Neural cell (in vitro differentiated cells): Measurements from ENCODE around the gene NEURL2. TPM values are rescaled to one million over a fixed set of nuclear protein-coding genes. Genes with fewer than 3 reads are reported as not detected.

Experiments used
- H2AFZ ChIP-seq: fragments of 200-600, 300-800 bp; sonication (generic), shearing (Covaris generic); 2 replicates; pipeline ENCODE4 v1.6.0; 2014; ENCODE audit warnings: low read depth, mild to moderate bottlenecking, antibody characterized with exemption, low read length, moderate library complexity
- H3F3A ChIP-seq: fragments of 200-600 bp; shearing (Covaris generic); 2 replicates; pipeline ENCODE4 v1.6.1; 2016; ENCODE audit warnings: mild to moderate bottlenecking, moderate library complexity, mixed read lengths, antibody characterized with exemption, low read length; ENCODE audit not compliant: insufficient read depth, poor library complexity, severe bottlenecking
- H3K27ac ChIP-seq: fragments of 200-600, 300-800 bp; sonication (generic), shearing (Covaris generic); 2 replicates; pipeline ENCODE4 v1.5.1; 2014; ENCODE audit warnings: mild to moderate bottlenecking, low read length, moderate library complexity
- H3K27me3 ChIP-seq: fragments of 300-800, 200-600 bp; sonication (generic), shearing (Covaris generic); 2 replicates; pipeline ENCODE4 v1.6.0; 2014; ENCODE audit warnings: mild to moderate bottlenecking, low read depth, low read length, moderate library complexity; ENCODE audit not compliant: insufficient read depth
- H3K36me3 ChIP-seq: fragments of 300-800, 200-600 bp; sonication (generic), shearing (Covaris generic); 2 replicates; pipeline ENCODE4 v1.5.1; 2014; ENCODE audit warnings: mild to moderate bottlenecking, antibody characterized with exemption, low read length, moderate library complexity; ENCODE audit not compliant: insufficient read depth
- H3K4me2 ChIP-seq: fragments of 300-800, 200-600 bp; sonication (generic), shearing (Covaris generic); 2 replicates; pipeline ENCODE4 v1.6.0; 2014; ENCODE audit warnings: mild to moderate bottlenecking, low read length
- H3K4me3 ChIP-seq: fragments of 300-800, 200-600 bp; sonication (generic), shearing (Covaris generic); 2 replicates; pipeline ENCODE4 v1.5.1; 2014; ENCODE audit warnings: mild to moderate bottlenecking, low read length, moderate library complexity
- H3K79me2 ChIP-seq: fragments of 200-600 bp; shearing (Covaris generic); replicated peaks from 2 replicates; pipeline ENCODE4 v1.6.0; 2014; ENCODE audit warnings: mild to moderate bottlenecking, low read length, moderate library complexity; ENCODE audit not compliant: insufficient read depth
- H3K9ac ChIP-seq: fragments of 300-800, 200-600 bp; sonication (generic), shearing (Covaris generic); 2 replicates; pipeline ENCODE4 v1.6.1; 2016; ENCODE audit warnings: mild to moderate bottlenecking, low read length, mixed read lengths
- H3K9me2 ChIP-seq: fragments of 200-600 bp; shearing (Covaris generic); 2 replicates; pipeline ENCODE4 v1.6.1; 2016; ENCODE audit warnings: mild to moderate bottlenecking, low read length, mixed read lengths; ENCODE audit not compliant: insufficient read depth
- H3K9me3 ChIP-seq: fragments of 200-600, 300-800 bp; sonication (generic), shearing (Covaris generic); 2 replicates; pipeline ENCODE4 v1.6.1; 2016; ENCODE audit warnings: mild to moderate bottlenecking, mixed run types, low read length, moderate library complexity, mixed read lengths
- H4K20me1 ChIP-seq: fragments of 200-600 bp; shearing (Covaris generic); 2 replicates; pipeline ENCODE4 v1.6.1; 2016; ENCODE audit warnings: mild to moderate bottlenecking, mixed run types; ENCODE audit not compliant: insufficient read depth
- CTCF ChIP-seq: fragments of 450-650 bp; IDR thresholded peaks from 2 replicates; pipeline ENCODE4 v1.5.1; 2014; ENCODE audit warnings: antibody characterized with exemption, mild to moderate bottlenecking, moderate library complexity; ENCODE audit not compliant: poor library complexity, severe bottlenecking
- EP300 ChIP-seq: fragments of 450-650 bp; conservative IDR thresholded peaks from 2 replicates; pipeline ENCODE4 v1.6.1; 2014; ENCODE audit warnings: antibody characterized with exemption, mild to moderate bottlenecking, moderate library complexity; ENCODE audit not compliant: poor library complexity, severe bottlenecking
- EZH2 ChIP-seq: fragments of 200-600, 300-800 bp; shearing (Covaris generic), sonication (generic); IDR thresholded peaks from 2 replicates; pipeline ENCODE4 v1.6.1; 2014; ENCODE audit warnings: antibody characterized with exemption, low read length, borderline replicate concordance, mild to moderate bottlenecking; ENCODE audit not compliant: insufficient read depth, poor library complexity, severe bottlenecking
- MXI1 ChIP-seq: fragments of 450-650 bp; conservative IDR thresholded peaks from 2 replicates; pipeline ENCODE4 v1.6.1; 2014; ENCODE audit warnings: antibody characterized with exemption, mild to moderate bottlenecking; ENCODE audit not compliant: poor library complexity, severe bottlenecking
- POLR2AphosphoS5 ChIP-seq: IDR thresholded peaks from 2 replicates; pipeline ENCODE4 v1.6.1; 2012
- RAD21 ChIP-seq: fragments of 450-650 bp; conservative IDR thresholded peaks from 2 replicates; pipeline ENCODE4 v1.6.1; 2014; ENCODE audit warnings: antibody characterized with exemption, mild to moderate bottlenecking, moderate library complexity
- REST ChIP-seq: IDR thresholded peaks from 2 replicates; pipeline ENCODE4 v1.6.1; 2012; ENCODE audit warnings: borderline replicate concordance
- SMC3 ChIP-seq: fragments of 450-650 bp; conservative IDR thresholded peaks from 2 replicates; pipeline ENCODE4 v1.6.1; 2014; ENCODE audit warnings: antibody characterized with exemption, mild to moderate bottlenecking, moderate library complexity; ENCODE audit not compliant: poor library complexity
- TAF1 ChIP-seq: IDR thresholded peaks from 2 replicates; pipeline ENCODE4 v1.6.1; 2012; ENCODE audit warnings: low read depth
- polyA plus RNA-seq: library from polyadenylated mRNA; depleted of rRNA; stranded (reverse); fragments of >200 nt; gene quantifications from 2 replicates; pipeline ENCODE4 v1.2.3, GENCODE V29; 2014

NEURL2 gene
- polyA plus RNA-seq, 1 donor from 2014 or later = 5.0 TPM

- TF ChIP-seq EZH2 (no peak), POLR2AphosphoS5 (no peak), REST (no peak), EP300 (no peak), SMC3 (no peak), MXI1 (no peak)
- Histone ChIP-seq H3K79me2 (no peaks in the 10 kb centered on the region), H3K4me2 (no peak overlapping the region), H3K27me3 (no peaks in the 10 kb centered on the region), H3K4me3 (no peak overlapping the region), H3K27ac (no peak overlapping the region), H3K9me3 (no peaks in the 10 kb centered on the region), H3K9ac (no peak overlapping the region), H4K20me1 (no peaks in the 10 kb centered on the region), H3K9me2 (no peaks in the 10 kb centered on the region), H3K36me3 (no peaks in the 10 kb centered on the region), H3F3A (no peaks in the 10 kb centered on the region), H2AFZ (no peak overlapping the region)
These were observed 8.2 kb upstream of the NEURL2 start for GRCh38 chr20:45899046-45899835.

GRCh38 chr20:45898285-45898684, 7.3 kb upstream of the NEURL2 start:
- TF ChIP-seq EP300 (no peak), RAD21 (no peak)
- H3K79me2 ChIP-seq = no peaks in the 10 kb centered on the region
- H3K4me2 ChIP-seq = no peak overlapping the region

GRCh38 chr20:45897692-45898091, 6.7 kb upstream of the NEURL2 start:
- H3K27me3 ChIP-seq = no peaks in the 10 kb centered on the region
- no peak for TF ChIP-seq EP300
- TF ChIP-seq POLR2AphosphoS5 = no peak
- TF ChIP-seq REST = no peak
- no peak for TF ChIP-seq CTCF
- TF ChIP-seq SMC3 = no peak
- TF ChIP-seq TAF1 = no peak
- no peak for TF ChIP-seq RAD21
- TF ChIP-seq MXI1 = no peak
- H3K79me2 ChIP-seq = no peaks in the 10 kb centered on the region
- no peaks in the 10 kb centered on the region for H4K20me1 ChIP-seq
- H3K4me2 ChIP-seq = no peak overlapping the region
- no peaks in the 10 kb centered on the region for H3F3A ChIP-seq
- no peak overlapping the region for H2AFZ ChIP-seq
- H3K36me3 ChIP-seq = no peaks in the 10 kb centered on the region
- H3K4me3 ChIP-seq = no peak overlapping the region
- no peak overlapping the region for H3K9ac ChIP-seq
- no peak overlapping the region for H3K27ac ChIP-seq
- no peaks in the 10 kb centered on the region for H3K9me2 ChIP-seq
- no peaks in the 10 kb centered on the region for H3K9me3 ChIP-seq

More at GRCh38 chr20:45898285-45898684, 7.3 kb upstream of the NEURL2 start:
- H2AFZ ChIP-seq = no peak overlapping the region
- H4K20me1 ChIP-seq = no peaks in the 10 kb centered on the region
- no peaks in the 10 kb centered on the region for H3K27me3 ChIP-seq
- H3K9me2 ChIP-seq = no peaks in the 10 kb centered on the region
- no peaks in the 10 kb centered on the region for H3F3A ChIP-seq
- H3K4me3 ChIP-seq = no peak overlapping the region
- no peaks in the 10 kb centered on the region for H3K36me3 ChIP-seq
- H3K9me3 ChIP-seq = no peaks in the 10 kb centered on the region
- H3K9ac ChIP-seq = no peak overlapping the region
- no peak overlapping the region for H3K27ac ChIP-seq
